ENCODE results near the gene CHRNG. TPM values are rescaled to one million over a fixed set of nuclear protein-coding genes. Genes with fewer than 3 reads are reported as not detected.

Gene CHRNG
- polyA plus RNA-seq, 4 donors = 0.35 TPM; not detected in 3

- no peak for FAIRE-seq
These were observed 49.4 kb downstream of the CHRNG start for GRCh38 chr2:232588680-232589585.

GRCh38 chr2:232592772-232593395 lies 53.4 kb downstream of the CHRNG start:
- H3K27me3 ChIP-seq (ENCODE audit: control insufficient read depth in 3 of 3, insufficient read depth in 3 of 3, low read length in 3 of 3) = no peaks in the 10 kb centered on the region
- no peak overlapping the region for H3K4me3 ChIP-seq (ENCODE audit: low read depth in 1 of 3, low read length in 3 of 3)
- H3K36me3 ChIP-seq (ENCODE audit: control insufficient read depth in 3 of 3, insufficient read depth in 2 of 3, low read depth in 1 of 3, low read length in 3 of 3) = no peaks in the 10 kb centered on the region
- 13 to 61% (median 43%) methylated on average over 3 of the region's 3 CpGs for WGBS, 3 donors
- FAIRE-seq = no peak
- H3K4me1 ChIP-seq (ENCODE audit: control insufficient read depth in 3 of 3, insufficient read depth in 2 of 3, low read depth in 1 of 3, low read length in 2 of 3) = peaks cover 2 to 19% (median 8%) of the 10 kb centered on the region in 3 donors
- H3K9me3 ChIP-seq (ENCODE audit: control insufficient read depth in 2 of 2, insufficient read depth in 1 of 2, low read depth in 1 of 2, low read length in 1 of 2) = no peaks in the 10 kb centered on the region
- DNase-seq = peak; percentile 87 to 90
- peak overlapping the region; percentile 24 to 76 (median 74) for H3K27ac ChIP-seq (ENCODE audit: low read depth in 1 of 3, low read length in 2 of 3)

More at GRCh38 chr2:232588680-232589585, 49.4 kb downstream of the CHRNG start:
- peak in 1 of 2 donors; percentile 84 for DNase-seq
- H3K4me1 ChIP-seq (ENCODE audit: control insufficient read depth in 3 of 3, insufficient read depth in 2 of 3, low read depth in 1 of 3, low read length in 2 of 3) = peaks cover 2 to 14% (median 8%) of the 10 kb centered on the region in 3 donors
- peaks cover 0 to 4% (median 0%) of the 10 kb centered on the region in 3 donors for H3K36me3 ChIP-seq (ENCODE audit: control insufficient read depth in 3 of 3, insufficient read depth in 2 of 3, low read depth in 1 of 3, low read length in 3 of 3)
- H3K4me3 ChIP-seq (ENCODE audit: low read depth in 1 of 3, low read length in 3 of 3) = no peak overlapping the region
- no peaks in the 10 kb centered on the region for H3K27me3 ChIP-seq (ENCODE audit: control insufficient read depth in 3 of 3, insufficient read depth in 3 of 3, low read length in 3 of 3)
- WGBS, 3 donors = 28 to 73% (median 53%) methylated on average over 18 of the region's 18 CpGs
- no peak overlapping the region for H3K27ac ChIP-seq (ENCODE audit: low read depth in 1 of 3, low read length in 2 of 3)
- peaks cover 0 to 3% of the 10 kb centered on the region in 2 donors for H3K9me3 ChIP-seq (ENCODE audit: control insufficient read depth in 2 of 2, insufficient read depth in 1 of 2, low read depth in 1 of 2, low read length in 1 of 2)

GRCh38 chr2:232593982-232594381 lies 54.5 kb downstream of the CHRNG start:
- H3K4me3 ChIP-seq (ENCODE audit: low read depth in 1 of 3, low read length in 3 of 3) = no peak overlapping the region
- DNase-seq = no peak
- H3K4me1 ChIP-seq (ENCODE audit: control insufficient read depth in 3 of 3, insufficient read depth in 2 of 3, low read depth in 1 of 3, low read length in 2 of 3) = peaks cover 2 to 19% (median 8%) of the 10 kb centered on the region in 3 donors
- no peak for FAIRE-seq
- WGBS, 3 donors = 67 to 84% (median 77%) methylated on average over 7 of the region's 7 CpGs
- H3K9me3 ChIP-seq (ENCODE audit: control insufficient read depth in 2 of 2, insufficient read depth in 1 of 2, low read depth in 1 of 2, low read length in 1 of 2) = no peaks in the 10 kb centered on the region
- H3K36me3 ChIP-seq (ENCODE audit: control insufficient read depth in 3 of 3, insufficient read depth in 2 of 3, low read depth in 1 of 3, low read length in 3 of 3) = no peaks in the 10 kb centered on the region
- no peak overlapping the region for H3K27ac ChIP-seq (ENCODE audit: low read depth in 1 of 3, low read length in 2 of 3)
- no peaks in the 10 kb centered on the region for H3K27me3 ChIP-seq (ENCODE audit: control insufficient read depth in 3 of 3, insufficient read depth in 3 of 3, low read length in 3 of 3)

Other genes starting within 250 kb of the CHRNG start
- under 1 TPM in 1 of 4 donors, not detected in 3; 0.01 TPM for gene ALPP, start 160.9 kb upstream of the CHRNG start, polyA plus RNA-seq
- gene ALPG, start 132.8 kb upstream of the CHRNG start, polyA plus RNA-seq = under 1 TPM in 1 of 4 donors, not detected in 3; 0.01 TPM
- 100 to 1,000 TPM in 2 of 4 donors, 10 to 100 TPM in 2; 37.7 to 261 (median 131) TPM for gene ALPI, start 83.5 kb upstream of the CHRNG start, polyA plus RNA-seq
- gene ECEL1, start 51.9 kb upstream of the CHRNG start, polyA plus RNA-seq = 1 to 10 TPM in 1 of 4 donors, under 1 TPM in 1, not detected in 2; 0.38 to 1.7 TPM
- not detected for gene PRSS56, start 19.3 kb upstream of the CHRNG start, polyA plus RNA-seq
- gene CHRND, start 13.5 kb upstream of the CHRNG start, polyA plus RNA-seq = under 1 TPM in 1 of 4 donors, not detected in 3; 0.53 TPM
- gene TIGD1, start 10.9 kb downstream of the CHRNG start, polyA plus RNA-seq = 1 to 10 TPM in 3 of 4 donors, under 1 TPM in 1; 0.54 to 6.6 (median 3.0) TPM
- 100 to 1,000 TPM in 1 of 4 donors, 10 to 100 TPM in 3; 67.9 to 103 (median 88.4) TPM for gene EIF4E2, start 11.0 kb downstream of the CHRNG start, polyA plus RNA-seq
- gene EFHD1, start 93.9 kb downstream of the CHRNG start, polyA plus RNA-seq = 1 to 10 TPM in 3 of 4 donors, under 1 TPM in 1; 0.45 to 8.5 (median 4.1) TPM
- 10 to 100 TPM; 12.7 to 56.6 (median 19.9) TPM for gene GIGYF2, start 157.6 kb downstream of the CHRNG start, polyA plus RNA-seq
- 10 to 100 TPM in 3 of 4 donors, 1 to 10 TPM in 1; 8.4 to 87.2 (median 43.3) TPM for gene KCNJ13, start 236.9 kb downstream of the CHRNG start, polyA plus RNA-seq

All from small intestine (tissue), 7 donors.